Measurements from ENCODE around the gene OTOG.

Gene OTOG

GRCh38 chr11:17547051-17547577 is at the start of gene OTOG:
OTOG (plus strand) TSS chr11:17547259; CDS start chr11:17547373, 114 bp downstream.
- H3K36me3 ChIP-seq, result no peaks in the 10 kb centered on the region
- no peaks in the 10 kb centered on the region for H4K20me1 ChIP-seq
- H3K9me3 ChIP-seq, result no peaks in the 10 kb centered on the region
- no peaks in the 10 kb centered on the region for H3K27me3 ChIP-seq
- no peak within 1 kb of the TSS for H3K4me3 ChIP-seq
- no peak within 1 kb of the TSS for H3K4me2 ChIP-seq
- H3K4me1 ChIP-seq, result peaks cover 15% of the 10 kb centered on the region
- H3K9ac ChIP-seq, result no peak within 1 kb of the TSS
- H3K27ac ChIP-seq, result no peak within 1 kb of the TSS
- no peak for TF ChIP-seq Cebpa-rat (IDR thresholded peaks at IDR 0.05)

- H3K4me3 ChIP-seq, result no peak overlapping the region
- no peaks in the 10 kb centered on the region for H4K20me1 ChIP-seq
- H3K27ac ChIP-seq, result no peak overlapping the region
- no peaks in the 10 kb centered on the region for H3K9me3 ChIP-seq
- H3K27me3 ChIP-seq, result no peaks in the 10 kb centered on the region
- H3K36me3 ChIP-seq, result no peaks in the 10 kb centered on the region
- peaks cover 30% of the 10 kb centered on the region for H3K4me1 ChIP-seq
- H3K4me2 ChIP-seq, result no peak overlapping the region
- no peak overlapping the region for H3K9ac ChIP-seq
- no peak for TF ChIP-seq Cebpa-rat (IDR thresholded peaks at IDR 0.05)
Observed at GRCh38 chr11:17498058-17498457, 49.0 kb upstream of the OTOG start.

- Histone ChIP-seq H3K4me1 (peaks cover 30% of the 10 kb centered on the region), H3K27ac (no peak overlapping the region), H3K27me3 (no peaks in the 10 kb centered on the region), H3K9me3 (no peaks in the 10 kb centered on the region), H3K4me2 (no peak overlapping the region), H3K9ac (no peak overlapping the region), H3K4me3 (no peak overlapping the region), H3K36me3 (no peaks in the 10 kb centered on the region), H4K20me1 (no peaks in the 10 kb centered on the region)
- no peak for TF ChIP-seq Cebpa-rat (IDR thresholded peaks at IDR 0.05)
Observed at GRCh38 chr11:17498475-17498874, 48.6 kb upstream of the OTOG start.

- Histone ChIP-seq H4K20me1 (no peaks in the 10 kb centered on the region), H3K27me3 (no peaks in the 10 kb centered on the region), H3K36me3 (no peaks in the 10 kb centered on the region), H3K9me3 (no peaks in the 10 kb centered on the region), H3K4me3 (no peak overlapping the region), H3K27ac (no peak overlapping the region), H3K9ac (no peak overlapping the region), H3K4me1 (peaks cover 39% of the 10 kb centered on the region), H3K4me2 (no peak overlapping the region)
- TF ChIP-seq Cebpa-rat (IDR thresholded peaks at IDR 0.05), result no peak
Observed at GRCh38 chr11:17500673-17501072, 46.4 kb upstream of the OTOG start.

- Histone ChIP-seq H3K36me3 (no peaks in the 10 kb centered on the region), H4K20me1 (no peaks in the 10 kb centered on the region), H3K4me3 (no peak overlapping the region), H3K9ac (no peak overlapping the region), H3K4me1 (peaks cover 48% of the 10 kb centered on the region), H3K4me2 (no peak overlapping the region), H3K27ac (no peak overlapping the region), H3K9me3 (no peaks in the 10 kb centered on the region), H3K27me3 (no peaks in the 10 kb centered on the region)
- TF ChIP-seq Cebpa-rat (IDR thresholded peaks at IDR 0.05), result no peak
Observed at GRCh38 chr11:17502630-17503029, 44.4 kb upstream of the OTOG start.

GRCh38 chr11:17504330-17505107 is 42.5 kb upstream of the OTOG start:
- TF ChIP-seq Cebpa-rat (IDR thresholded peaks at IDR 0.05), result no peak
- peak overlapping the region; percentile 70 for H3K4me2 ChIP-seq
- no peaks in the 10 kb centered on the region for H4K20me1 ChIP-seq
- H3K36me3 ChIP-seq, result no peaks in the 10 kb centered on the region
- H3K27ac ChIP-seq, result peak overlapping the region; percentile 54; the same call in 1 of the 2 replicates
- no peaks in the 10 kb centered on the region for H3K27me3 ChIP-seq
- no peaks in the 10 kb centered on the region for H3K9me3 ChIP-seq
- peak overlapping the region; percentile 14; the same call in 1 of the 2 replicates for H3K9ac ChIP-seq
- peaks cover 42% of the 10 kb centered on the region for H3K4me1 ChIP-seq
- H3K4me3 ChIP-seq, result no peak overlapping the region

- peak overlapping the region; percentile 14; the same call in 1 of the 2 replicates for H3K9ac ChIP-seq
- no peak overlapping the region for H3K27ac ChIP-seq
- no peaks in the 10 kb centered on the region for H3K36me3 ChIP-seq
- no peaks in the 10 kb centered on the region for H4K20me1 ChIP-seq
- H3K9me3 ChIP-seq, result no peaks in the 10 kb centered on the region
- no peak overlapping the region for H3K4me3 ChIP-seq
- H3K4me2 ChIP-seq, result peak overlapping the region; percentile 70
- H3K4me1 ChIP-seq, result peaks cover 42% of the 10 kb centered on the region
- H3K27me3 ChIP-seq, result no peaks in the 10 kb centered on the region
- no peak for TF ChIP-seq Cebpa-rat (IDR thresholded peaks at IDR 0.05)
Observed at GRCh38 chr11:17505146-17505545, 41.9 kb upstream of the OTOG start.

- Histone ChIP-seq H3K36me3 (no peaks in the 10 kb centered on the region), H3K27ac (no peak overlapping the region), H3K4me2 (peak overlapping the region; percentile 70), H3K9ac (no peak overlapping the region), H3K27me3 (no peaks in the 10 kb centered on the region), H4K20me1 (no peaks in the 10 kb centered on the region), H3K4me1 (peaks cover 42% of the 10 kb centered on the region), H3K4me3 (no peak overlapping the region), H3K9me3 (no peaks in the 10 kb centered on the region)
- TF ChIP-seq Cebpa-rat (IDR thresholded peaks at IDR 0.05), result no peak
Observed at GRCh38 chr11:17506314-17506713, 40.7 kb upstream of the OTOG start.

GRCh38 chr11:17506942-17507341 is 40.1 kb upstream of the OTOG start:
- no peak overlapping the region for H3K27ac ChIP-seq
- no peak for TF ChIP-seq Cebpa-rat (IDR thresholded peaks at IDR 0.05)
- no peaks in the 10 kb centered on the region for H3K36me3 ChIP-seq
- H3K4me2 ChIP-seq, result peak overlapping the region; percentile 70; the same call in 1 of the 2 replicates
- no peaks in the 10 kb centered on the region for H3K27me3 ChIP-seq
- peaks cover 42% of the 10 kb centered on the region for H3K4me1 ChIP-seq
- H4K20me1 ChIP-seq, result no peaks in the 10 kb centered on the region
- no peak overlapping the region for H3K9ac ChIP-seq
- no peak overlapping the region for H3K4me3 ChIP-seq
- H3K9me3 ChIP-seq, result no peaks in the 10 kb centered on the region

- H3K27me3 ChIP-seq, result no peaks in the 10 kb centered on the region
- no peaks in the 10 kb centered on the region for H3K9me3 ChIP-seq
- H4K20me1 ChIP-seq, result no peaks in the 10 kb centered on the region
- TF ChIP-seq Cebpa-rat (IDR thresholded peaks at IDR 0.05), result no peak
- no peak overlapping the region for H3K9ac ChIP-seq
- peaks cover 42% of the 10 kb centered on the region for H3K4me1 ChIP-seq
- no peaks in the 10 kb centered on the region for H3K36me3 ChIP-seq
- no peak overlapping the region for H3K4me3 ChIP-seq
- H3K4me2 ChIP-seq, result no peak overlapping the region
- no peak overlapping the region for H3K27ac ChIP-seq
Observed at GRCh38 chr11:17507773-17508172, 39.3 kb upstream of the OTOG start.

Measured in BLaER1 (cell line).